Liver (tissue), 9 donors: ENCODE measurements around the gene GAR1. TPM values are rescaled to one million over a fixed set of nuclear protein-coding genes. Genes with fewer than 3 reads are reported as not detected.

Experiments used
- DNase-seq: peaks from one replicate; pipeline ENCODE4 v3.0.0-alpha.2; 2017; ENCODE audit warnings: low spot score
- H3K27ac ChIP-seq, 2 donors: one replicate each; pipeline ENCODE4 v1.7.0; 2013; ENCODE audit warnings: inconsistent platforms in 2 of 2, low read length in 2 of 2, control low read depth in 1 of 2, low read depth in 1 of 2, mild to moderate bottlenecking in 1 of 2
- H3K27me3 ChIP-seq, 4 donors: one replicate each; pipeline versions ENCODE4 v1.6.1 to v1.7.0; 2013; ENCODE audit warnings: low read length in 3 of 4, inconsistent platforms in 1 of 4, mild to moderate bottlenecking in 1 of 4, moderate library complexity in 1 of 4; ENCODE audit not compliant: control insufficient read depth in 4 of 4, insufficient read depth in 4 of 4
- H3K36me3 ChIP-seq, 4 donors: one replicate each; pipeline versions ENCODE4 v1.6.1 to v1.7.0; 2013; ENCODE audit warnings: low read length in 3 of 4, mild to moderate bottlenecking in 3 of 4, low read depth in 1 of 4, moderate library complexity in 1 of 4; ENCODE audit not compliant: control insufficient read depth in 4 of 4, insufficient read depth in 3 of 4
- H3K4me1 ChIP-seq, 4 donors: one replicate each; pipeline versions ENCODE4 v1.6.1 to v1.7.0; 2013; ENCODE audit warnings: low read length in 3 of 4, mild to moderate bottlenecking in 3 of 4, moderate library complexity in 1 of 4; ENCODE audit not compliant: control insufficient read depth in 4 of 4, insufficient read depth in 4 of 4
- H3K4me3 ChIP-seq, 3 donors: one replicate each; pipeline versions ENCODE4 v1.6.1 to v1.7.0; 2013; ENCODE audit warnings: low read length in 3 of 3, control low read depth in 1 of 3, low read depth in 1 of 3, mild to moderate bottlenecking in 1 of 3
- H3K9ac ChIP-seq, 2 donors: one replicate each; pipeline ENCODE4 v1.7.0; 2013; ENCODE audit warnings: low read length in 2 of 2, mild to moderate bottlenecking in 2 of 2, moderate library complexity in 2 of 2, control low read depth in 1 of 2, low read depth in 1 of 2
- H3K9me3 ChIP-seq, 4 donors: one replicate each; pipeline versions ENCODE4 v1.6.1 to v1.7.0; 2013; ENCODE audit warnings: low read length in 3 of 4; ENCODE audit not compliant: control insufficient read depth in 4 of 4
- ATF3 ChIP-seq: IDR thresholded peaks from 2 replicates; pipeline ENCODE4 v1.6.1; 2016; ENCODE audit warnings: antibody characterized with exemption
- CTCF ChIP-seq: fragments of 150-350 bp; IDR thresholded peaks from 2 replicates; pipeline ENCODE4 v1.5.1; 2017; ENCODE audit warnings: improper control_type of control experiment, low read depth, low read length; ENCODE audit not compliant: missing input control
- FOXA1 ChIP-seq: IDR thresholded peaks from 2 replicates; pipeline ENCODE4 v1.6.1; 2016; ENCODE audit warnings: antibody characterized with exemption
- FOXA2 ChIP-seq: IDR thresholded peaks from 2 replicates; pipeline ENCODE4 v1.6.1; 2016; ENCODE audit warnings: antibody characterized with exemption
- GABPA ChIP-seq, 2 donors: IDR thresholded peaks in 1 of 2; conservative IDR thresholded peaks in 1 of 2; 2 replicates each; pipeline ENCODE4 v1.6.1; 2016; ENCODE audit warnings: antibody characterized with exemption in 2 of 2, mild to moderate bottlenecking in 1 of 2, moderate library complexity in 1 of 2
- HNF4A ChIP-seq, 2 donors: conservative IDR thresholded peaks; 2 replicates each; pipeline ENCODE4 v1.6.1; 2016; ENCODE audit warnings: antibody characterized with exemption in 2 of 2, mild to moderate bottlenecking in 2 of 2
- HNF4G ChIP-seq: IDR thresholded peaks from 2 replicates; pipeline ENCODE4 v1.6.1; 2016; ENCODE audit warnings: antibody characterized with exemption
- JUND ChIP-seq, 2 donors: IDR thresholded peaks; 2 replicates each; pipeline ENCODE4 v1.6.1; 2016; ENCODE audit warnings: antibody characterized with exemption in 2 of 2
- MAX ChIP-seq: IDR thresholded peaks from 2 replicates; pipeline ENCODE4 v1.6.1; 2016; ENCODE audit warnings: antibody characterized with exemption
- NR2F2 ChIP-seq: IDR thresholded peaks from 2 replicates; pipeline ENCODE4 v1.6.1; 2016; ENCODE audit warnings: antibody characterized with exemption
- RAD21 ChIP-seq, 2 donors: IDR thresholded peaks; 2 replicates each; pipeline ENCODE4 v1.6.1; 2016; ENCODE audit warnings: antibody characterized with exemption in 2 of 2, mild to moderate bottlenecking in 2 of 2
- REST ChIP-seq: IDR thresholded peaks from 2 replicates; pipeline ENCODE4 v1.6.1; 2016; ENCODE audit warnings: antibody characterized with exemption, mild to moderate bottlenecking
- RXRA ChIP-seq, 2 donors: IDR thresholded peaks; 2 replicates each; pipeline ENCODE4 v1.6.1; 2017 to 2018; ENCODE audit warnings: antibody characterized with exemption in 2 of 2, mild to moderate bottlenecking in 1 of 2
- SP1 ChIP-seq: IDR thresholded peaks from 2 replicates; pipeline ENCODE4 v1.6.1; 2018; ENCODE audit warnings: antibody characterized with exemption, mild to moderate bottlenecking
- TAF1 ChIP-seq: conservative IDR thresholded peaks from 2 replicates; pipeline ENCODE4 v1.6.1; 2016; ENCODE audit warnings: antibody characterized with exemption, mild to moderate bottlenecking
- YY1 ChIP-seq: IDR thresholded peaks from 2 replicates; pipeline ENCODE4 v1.6.1; 2016; ENCODE audit warnings: antibody characterized with exemption, mild to moderate bottlenecking
- ZBTB33 ChIP-seq: IDR thresholded peaks from 2 replicates; pipeline ENCODE4 v1.6.1; 2016; ENCODE audit warnings: antibody characterized with exemption
- WGBS: extraction: QIAGEN DNeasy Blood & Tissue Kit; methylation state at CpG from one replicate; pipeline ENCODE4 v1.1.7; 2013; 5-methylcytosine and 5-hydroxymethylcytosine counted together
- polyA plus RNA-seq, 2 donors: library from polyadenylated mRNA; stranded (reverse) in 1 of 2; unstranded in 1 of 2; fragments of 200-250 nt in 1 of 2; fragments of >200 nt in 1 of 2; fragmentation: Nextera tagmentation in 1 of 2; extraction: Ambion mirVana in 1 of 2; gene quantifications; one replicate each; pipeline versions ENCODE4 v1.2.1 to v1.2.3, GENCODE V29; 2013 to 2015
- total RNA-seq, 2 donors: library from RNA; depleted of rRNA; stranded (reverse); fragments of >200 nt; gene quantifications; one replicate each; pipeline ENCODE4 v1.2.3, GENCODE V29; 2014
- donor health status: healthy.
- donor health status: healthy.
- donor health status: healthy.
- donor health status: healthy.
- donor health status: healthy.

The GAR1 gene
- total and polyA plus RNA-seq, 4 donors: 1.5 to 7.7 (median 5.9) TPM

GRCh38 chr4:109847896-109848442 lies 32.4 kb downstream of the GAR1 start, which contains the start of gene LRIT3 (continued):
- TF ChIP-seq CTCF (no peak), FOXA1 (no peak), HNF4G (no peak), NR2F2 (no peak), MAX (no peak)

GRCh38 chr4:109848501-109848900 lies 32.9 kb downstream of the GAR1 start:
- Histone ChIP-seq H3K27me3 (no peaks in the 10 kb centered on the region), H3K4me1 (peaks cover 7 to 24% (median 11%) of the 10 kb centered on the region in 4 donors), H3K9ac (no peak overlapping the region), H3K4me3 (no peak overlapping the region), H3K27ac (no peak overlapping the region), H3K9me3 (no peaks in the 10 kb centered on the region), H3K36me3 (no peaks in the 10 kb centered on the region)
- TF ChIP-seq RXRA (IDR thresholded peaks at IDR 0.05) (no peak), CTCF (no peak), REST (no peak), GABPA (IDR thresholded peaks at IDR 0.05 in 1 of 2, conservative IDR thresholded peaks at IDR 0.05 in 1 of 2) (no peak), RAD21 (IDR thresholded peaks at IDR 0.05) (no peak), SP1 (no peak)
- DNase-seq: no peak
- 77% methylated on average over 2 of the region's 2 CpGs for WGBS

GRCh38 chr4:109850601-109851000 lies 35.0 kb downstream of the GAR1 start:
- no peak for DNase-seq
- WGBS: 36% methylated on average over 5 of the region's 5 CpGs
- TF ChIP-seq HNF4G: peak; percentile 9
- peak; percentile 37 for TF ChIP-seq YY1
- no peak for TF ChIP-seq FOXA1
- peak in 1 of 2 donors; percentile 25 for TF ChIP-seq JUND (IDR thresholded peaks at IDR 0.05)
- TF ChIP-seq ZBTB33: no peak
- TF ChIP-seq MAX: peak; percentile 58
- peak; percentile 23 for TF ChIP-seq ATF3
- peak; percentile 65 to 67 for TF ChIP-seq HNF4A (conservative IDR thresholded peaks at IDR 0.05)
- TF ChIP-seq FOXA2: peak; percentile 36
- TF ChIP-seq NR2F2: peak; percentile 60
- TF ChIP-seq RXRA (IDR thresholded peaks at IDR 0.05): peak; percentile 90 to 93
- no peak for TF ChIP-seq TAF1
- peak; percentile 68 for TF ChIP-seq SP1
- Histone ChIP-seq H3K9ac (no peak overlapping the region), H3K36me3 (no peaks in the 10 kb centered on the region), H3K9me3 (no peaks in the 10 kb centered on the region), H3K4me1 (peaks cover 7 to 24% (median 11%) of the 10 kb centered on the region in 4 donors), H3K27me3 (no peaks in the 10 kb centered on the region), H3K27ac (peak overlapping the region in 1 of 2 donors; percentile 38), H3K4me3 (no peak overlapping the region)
